ENCODE results near the gene ACSF2.
"Not testable (repeated sequence)": the region's sequence is repeated elsewhere in the genome, so short reads cannot be mapped to it uniquely, and the experiment has no call there.

ACSF2 gene
- long read RNA-seq, donor 1, partial matches to known transcripts: 20 of 23 reads
- long read RNA-seq, donor 1, other reads (novel, unspliced or antisense): 0 of 23 reads
- long read RNA-seq, donor 2, transcript ACSF2-201 (16 exons, 2,235 nt): major isoform, 5 of 26 reads
- long read RNA-seq, donor 2, partial matches to known transcripts: 21 of 26 reads
- long read RNA-seq, donor 2, other reads (novel, unspliced or antisense): 0 of 26 reads
- long read RNA-seq, donor 3, partial matches to known transcripts: 8 of 11 reads
- long read RNA-seq, donor 3, other reads (novel, unspliced or antisense): 0 of 11 reads
- long read RNA-seq, donor 4, partial matches to known transcripts: 22 of 25 reads
- long read RNA-seq, donor 4, other reads (novel, unspliced or antisense): 0 of 25 reads
- long read RNA-seq, donor 5, partial matches to known transcripts: 35 of 40 reads
- long read RNA-seq, donor 5, other reads (novel, unspliced or antisense): 0 of 40 reads
- long read RNA-seq, donor 6, partial matches to known transcripts: 16 of 21 reads
- long read RNA-seq, donor 6, other reads (novel, unspliced or antisense): 0 of 21 reads
- long read RNA-seq, donor 7: 0 reads
- long read RNA-seq, donor 8, partial matches to known transcripts: 11 of 16 reads
- long read RNA-seq, donor 8, other reads (novel, unspliced or antisense): 0 of 16 reads

DNA sequence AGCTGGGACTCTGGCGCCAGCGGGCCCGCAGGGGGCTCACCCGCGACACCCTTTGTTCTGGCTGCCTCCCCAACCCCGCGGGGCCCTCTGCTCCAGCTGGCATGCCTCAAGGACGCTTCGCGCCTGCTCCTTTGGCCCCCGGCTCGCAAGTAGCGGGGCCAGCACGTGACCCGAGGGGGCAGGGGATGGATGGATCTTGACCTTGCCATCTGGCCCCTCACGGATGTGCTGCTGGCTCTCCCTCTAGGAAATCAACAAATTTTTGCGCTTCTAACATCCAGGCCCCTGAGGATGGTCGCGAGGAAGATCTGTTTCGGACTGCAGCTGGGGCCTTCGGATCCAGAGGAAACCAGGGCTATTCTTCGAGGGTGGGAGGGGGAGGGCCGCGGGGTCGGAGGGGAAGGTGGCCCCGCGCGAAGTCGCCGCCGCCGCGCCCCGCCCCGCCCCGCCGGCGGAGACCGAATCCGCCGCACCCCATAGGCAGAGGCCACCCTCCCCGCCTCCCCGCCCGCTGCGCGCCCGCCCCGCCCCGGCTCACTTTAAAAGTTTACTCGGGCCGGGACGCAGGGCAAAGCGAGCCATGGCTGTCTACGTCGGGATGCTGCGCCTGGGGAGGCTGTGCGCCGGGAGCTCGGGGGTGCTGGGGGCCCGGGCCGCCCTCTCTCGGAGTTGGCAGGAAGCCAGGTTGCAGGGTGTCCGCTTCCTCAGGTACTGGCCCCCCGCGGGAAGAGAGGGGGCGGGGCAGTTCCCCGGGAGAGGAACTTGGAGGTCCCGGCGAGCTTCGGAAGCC is at the start of gene ACSF2:
TSS of gene ACSF2 (plus strand) at position 537 of the 790 bp plus-strand sequence. CDS start at position 581, 44 bp downstream.
- peak; percentile 74 for DNase-seq

DNA sequence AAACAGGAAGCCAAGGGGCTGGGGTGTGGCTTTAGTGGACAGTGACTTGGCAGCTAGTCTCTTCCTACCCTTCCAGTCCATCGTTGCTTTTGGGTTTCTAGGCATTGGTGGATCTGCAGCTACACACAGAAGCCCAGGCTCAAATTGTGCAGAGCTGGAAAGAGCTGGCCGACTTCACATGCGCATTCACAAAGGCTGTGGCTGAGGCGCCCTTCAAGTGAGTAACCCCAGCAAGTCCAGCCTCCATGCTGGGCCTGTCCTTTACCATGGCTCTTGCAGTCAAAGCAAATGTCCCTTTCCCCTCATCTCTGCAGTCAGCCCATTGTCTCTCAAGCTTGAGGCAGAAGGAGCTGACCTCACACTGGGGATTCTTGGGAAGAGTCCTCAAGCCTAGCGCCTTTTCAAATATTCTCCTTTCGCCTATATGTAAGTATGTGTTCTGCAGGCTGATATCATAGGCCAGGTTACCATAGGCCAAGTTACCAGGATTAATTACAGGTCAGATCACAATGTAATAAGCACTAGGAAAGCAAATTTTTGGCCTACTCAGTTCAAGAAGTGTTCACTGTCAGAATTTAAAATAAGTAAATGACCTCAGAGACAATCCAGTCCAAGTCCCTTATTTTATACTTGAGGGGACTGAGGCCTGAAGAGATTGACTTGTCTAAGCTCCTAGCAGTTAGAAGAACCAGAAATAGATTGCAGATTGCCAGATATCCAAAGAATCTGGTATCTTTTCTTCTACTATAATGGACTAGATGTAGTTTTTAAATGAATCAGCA is 46.5 kb upstream of the ACSF2 start:
- no peak for DNase-seq

- no peak for DNase-seq
Measured at GRCh38 chr17:50380369-50381259, 45.4 kb upstream of the ACSF2 start.

GRCh38 chr17:50381260-50381815 is 44.7 kb upstream of the ACSF2 start:
- DNase-seq: no peak

DNA sequence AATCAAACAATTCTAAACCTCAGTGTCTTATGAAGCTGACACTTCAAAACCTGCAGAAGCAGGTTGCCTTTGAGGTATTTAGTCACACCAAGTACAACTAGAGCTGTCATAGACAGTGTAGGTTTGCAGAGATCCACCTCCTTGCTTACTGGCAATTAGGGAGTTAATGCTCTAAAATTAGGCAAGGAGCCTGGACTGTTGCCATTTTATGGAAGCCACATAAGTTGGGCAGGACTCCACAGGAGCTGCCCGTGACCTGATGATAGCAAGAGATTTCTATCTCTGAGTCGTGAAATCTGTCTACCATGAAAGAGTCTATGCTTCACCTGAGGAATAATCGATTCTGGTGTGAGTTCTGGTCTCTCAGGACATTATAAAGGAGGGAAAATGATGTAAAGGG is 44.1 kb upstream of the ACSF2 start:
- DNase-seq: no peak

DNA sequence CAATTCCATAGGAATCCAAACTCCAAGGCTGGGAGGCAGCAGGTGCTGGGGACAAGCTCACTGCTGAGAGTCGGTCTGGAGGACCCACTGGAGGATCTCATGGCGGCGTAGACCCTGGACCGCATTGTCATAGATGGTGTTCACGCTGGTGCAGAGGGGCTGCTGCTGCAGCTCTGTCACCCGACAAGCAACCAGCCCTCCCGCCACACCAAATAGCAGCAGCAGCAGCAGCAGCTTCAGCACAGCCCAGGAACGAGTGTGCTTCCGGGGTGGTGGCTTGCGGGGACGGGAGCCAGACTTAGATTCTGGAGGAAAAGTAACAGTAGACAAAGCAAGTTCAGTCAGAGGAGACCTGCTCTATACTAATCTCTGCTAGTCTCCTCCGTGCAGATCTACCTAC is 43.1 kb upstream of the ACSF2 start:
- DNase-seq: no peak

DNA sequence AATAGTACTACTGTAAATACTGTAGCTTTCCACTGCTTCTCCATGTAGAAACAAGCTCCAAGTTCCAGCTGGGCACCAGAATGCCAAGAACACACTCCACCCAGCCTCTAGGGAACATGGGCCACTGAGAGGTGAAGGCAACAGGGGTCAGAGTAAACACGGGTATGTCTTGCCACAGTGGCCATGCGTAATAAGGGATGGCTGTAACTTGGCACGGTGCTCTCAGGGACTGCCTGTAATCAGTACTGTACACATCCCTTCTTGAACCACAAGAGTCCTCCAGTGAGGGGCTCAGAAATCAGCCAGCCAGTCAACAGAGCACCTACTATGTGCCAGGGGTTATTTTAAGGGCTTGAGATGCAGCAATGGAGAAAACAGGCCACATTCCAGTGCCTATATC is 39.5 kb upstream of the ACSF2 start:
- DNase-seq: no peak

GRCh38 chr17:50388728-50389127 is 37.3 kb upstream of the ACSF2 start:
- no peak for DNase-seq

DNA sequence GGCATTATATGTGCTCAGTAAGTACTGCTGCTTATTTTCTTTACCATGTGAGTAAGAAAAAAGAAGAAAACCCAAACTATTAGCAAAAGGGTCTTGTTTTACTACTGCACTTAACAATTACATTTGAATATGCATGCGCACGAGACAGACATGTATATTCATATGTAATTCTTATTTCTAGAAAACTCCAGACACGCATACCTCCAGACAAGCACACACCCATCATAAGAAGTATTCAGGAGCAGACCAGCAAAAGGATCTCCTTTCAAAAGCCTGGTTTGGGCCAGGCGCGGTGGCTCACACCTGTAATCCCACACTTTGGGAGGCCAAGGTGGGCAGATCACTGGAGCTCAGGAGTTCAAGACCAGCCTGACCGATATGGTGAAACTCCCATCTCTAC is 36.5 kb upstream of the ACSF2 start:
- no peak for DNase-seq

- DNase-seq: no peak
Measured at GRCh38 chr17:50392621-50393020, 33.4 kb upstream of the ACSF2 start.

DNA sequence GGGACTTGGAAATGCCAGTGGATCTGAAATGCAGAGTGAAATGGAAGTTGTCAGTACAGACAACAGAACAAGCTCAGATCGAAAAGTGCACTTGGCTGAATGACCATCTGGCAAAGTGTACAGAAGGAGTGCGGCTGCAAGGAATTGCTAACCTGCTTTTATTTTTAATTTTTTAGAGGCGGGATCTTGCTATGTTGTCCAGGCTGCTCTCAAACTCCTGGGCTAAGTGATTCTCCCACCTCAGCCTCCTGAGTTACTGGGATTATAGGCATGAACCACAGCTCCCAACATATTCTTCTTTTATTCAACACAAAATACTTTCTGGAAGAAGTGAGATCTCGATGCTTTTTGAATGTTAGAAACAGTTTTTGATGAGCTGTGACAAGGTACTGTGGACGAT is 32.3 kb upstream of the ACSF2 start:
- no peak for DNase-seq

GRCh38 chr17:50394711-50395110 is 31.3 kb upstream of the ACSF2 start:
- DNase-seq: no peak

GRCh38 chr17:50396261-50397110 is 29.5 kb upstream of the ACSF2 start:
- DNase-seq: no peak

- DNase-seq: peak; percentile 89
Measured at GRCh38 chr17:50397111-50397918, 28.7 kb upstream of the ACSF2 start, which contains the start of gene LRRC59. LRRC59 (minus strand) TSS chr17:50397523; CDS start chr17:50397317, 206 bp downstream.

GRCh38 chr17:50397919-50398285 is 28.1 kb upstream of the ACSF2 start:
- DNase-seq: no peak

GRCh38 chr17:50398672-50399071 is 27.3 kb upstream of the ACSF2 start:
- not testable (repeated sequence) for DNase-seq

DNA sequence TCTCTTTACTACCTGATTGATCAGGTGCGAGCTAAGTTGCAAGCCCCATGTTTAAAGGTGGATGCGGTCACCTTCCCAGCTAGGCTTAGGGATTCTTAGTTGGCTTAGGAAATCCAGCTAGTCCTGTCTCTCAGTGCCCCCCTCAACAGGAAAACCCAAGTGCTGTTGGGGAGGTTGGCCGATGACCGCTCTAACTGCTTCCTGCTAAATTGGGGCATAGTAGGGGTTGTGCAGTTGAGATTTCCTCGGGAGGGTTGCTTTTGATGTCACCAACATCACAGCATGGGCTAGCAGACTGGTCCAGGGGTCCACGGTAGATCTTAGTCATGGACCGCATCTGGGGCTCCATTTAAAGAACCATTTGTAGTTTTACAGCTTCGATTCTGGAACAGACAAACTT is 26.4 kb upstream of the ACSF2 start:
- DNase-seq: not testable (repeated sequence)

GRCh38 chr17:50405351-50405750 is 20.7 kb upstream of the ACSF2 start:
- not testable (repeated sequence) for DNase-seq

DNA sequence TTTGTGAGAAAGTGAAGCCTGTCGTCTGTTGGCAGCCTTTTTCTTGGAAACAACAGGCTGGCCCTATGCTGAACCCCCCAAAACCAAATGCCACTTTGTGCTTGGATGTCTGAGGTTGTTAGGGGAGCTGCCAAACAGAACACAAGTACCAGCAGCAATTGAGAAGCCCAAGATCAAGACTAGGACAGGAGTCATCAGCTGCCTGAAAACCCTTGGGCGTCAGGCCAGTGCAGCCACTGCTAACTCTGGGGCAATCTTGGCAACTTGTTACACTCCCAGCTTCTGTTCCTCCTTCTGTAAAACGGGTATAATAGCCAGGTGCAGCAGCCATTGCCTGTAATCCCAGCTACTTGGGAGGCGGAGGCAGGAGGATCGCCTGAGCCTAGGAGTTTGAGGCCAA is 19.4 kb upstream of the ACSF2 start:
- DNase-seq: no peak

Data from right kidney (tissue), 9 donors.